GM19099 (cell line): ENCODE results near the gene SS18L1.

Source experiments
- POLR2A ChIP-seq: IDR thresholded peaks from 3 replicates; pipeline ENCODE4 v1.6.1; 2011; ENCODE audit warnings: low read depth; ENCODE audit not compliant: insufficient read length; ENCODE audit errors: extremely low read depth

The SS18L1 gene

GRCh38 chr20:62141397-62142251 lies 1.9 kb upstream of the SS18L1 start:
- no peak for TF ChIP-seq POLR2A

- TF ChIP-seq POLR2A, result no peak
Measured at GRCh38 chr20:62142252-62143080, 1.1 kb upstream of the SS18L1 start.

DNA sequence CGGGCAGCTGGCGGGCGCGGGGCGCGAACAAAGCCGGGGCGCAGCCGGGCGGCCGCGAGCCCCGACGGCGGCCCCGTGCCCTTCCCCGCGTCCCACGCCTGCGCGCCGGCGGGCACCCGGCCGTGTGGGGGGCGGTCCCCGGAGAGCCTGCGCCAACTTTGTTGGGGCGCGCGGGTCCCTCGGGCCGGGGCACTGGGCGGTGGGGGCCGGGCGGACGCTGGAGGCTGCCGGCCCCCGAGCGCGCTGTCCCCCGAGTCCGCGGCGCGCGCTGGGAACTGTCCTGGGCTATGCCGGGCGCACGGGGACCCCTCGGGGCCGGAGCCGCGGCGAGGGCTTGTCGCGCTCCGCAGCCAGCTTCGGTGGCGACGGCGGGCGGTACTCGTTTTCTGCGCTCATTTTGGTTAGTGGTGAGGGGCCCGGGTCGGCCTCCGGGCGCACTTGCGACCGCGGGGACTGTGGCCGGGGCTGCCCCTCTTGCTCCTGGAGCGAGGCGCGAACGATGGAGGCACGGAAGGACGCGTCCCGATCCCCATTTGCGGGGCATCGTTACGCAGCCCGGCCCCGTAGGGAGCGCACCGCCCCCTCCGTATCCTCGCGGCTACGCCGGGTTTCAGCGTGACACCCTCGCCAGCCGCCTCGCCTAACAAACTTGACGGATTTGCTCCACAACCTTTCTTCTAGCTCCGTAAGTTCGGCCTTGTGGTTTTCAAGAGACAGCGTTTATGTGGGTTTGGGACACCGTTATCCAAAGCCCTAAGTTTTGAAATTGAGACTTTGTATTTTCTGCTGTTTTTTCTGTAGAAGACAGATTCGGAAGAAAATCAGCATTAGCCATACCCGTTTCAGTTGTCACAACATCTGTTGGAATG lies 622 bp downstream of the SS18L1 start:
- no peak for TF ChIP-seq POLR2A

DNA sequence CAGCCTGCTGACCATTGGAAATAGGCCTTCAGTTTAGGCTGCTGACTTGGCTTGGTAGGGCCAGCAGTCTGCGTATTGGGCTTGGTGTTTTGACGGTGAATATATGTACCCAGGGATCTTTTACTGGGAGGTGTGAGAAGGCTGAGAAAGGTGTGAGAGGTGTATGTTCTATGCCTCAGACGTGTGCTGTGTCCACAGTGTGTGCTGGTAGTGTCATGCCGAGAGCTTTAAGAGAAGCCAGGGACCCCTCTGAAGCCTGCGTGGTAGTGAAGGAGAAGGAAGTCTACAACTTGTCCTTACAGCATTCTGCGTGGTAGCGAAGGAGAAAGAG lies 2.1 kb downstream of the SS18L1 start:
- TF ChIP-seq POLR2A, result no peak

GRCh38 chr20:62146019-62146755 lies 2.6 kb downstream of the SS18L1 start:
- TF ChIP-seq POLR2A, result no peak

- TF ChIP-seq POLR2A, result no peak
Measured at GRCh38 chr20:62147125-62147524, 3.6 kb downstream of the SS18L1 start.

DNA sequence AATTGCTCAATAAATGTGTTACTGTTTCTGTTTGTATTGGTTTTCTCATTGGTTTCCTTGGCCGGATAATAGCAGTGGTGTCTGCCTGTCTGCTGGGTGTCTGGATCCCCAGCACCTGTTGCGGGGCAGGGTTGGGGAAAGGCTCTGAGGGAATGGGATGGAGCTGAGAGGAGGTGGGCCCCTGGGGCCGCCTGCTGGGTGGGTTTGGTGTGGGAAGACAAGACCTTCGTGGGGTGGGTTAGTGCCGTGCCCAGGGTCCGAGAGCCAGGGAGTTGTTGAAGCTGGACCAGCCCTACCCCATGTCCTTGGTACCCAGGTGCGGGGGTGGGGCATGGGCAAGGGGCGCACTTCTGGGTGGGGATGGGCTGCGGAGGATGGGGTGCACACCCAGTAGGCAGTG lies 4.0 kb downstream of the SS18L1 start:
- no peak for TF ChIP-seq POLR2A

GRCh38 chr20:62148908-62149314 lies 5.3 kb downstream of the SS18L1 start:
- TF ChIP-seq POLR2A, result no peak

- TF ChIP-seq POLR2A, result no peak
Measured at GRCh38 chr20:62149532-62150309, 6.2 kb downstream of the SS18L1 start.

DNA sequence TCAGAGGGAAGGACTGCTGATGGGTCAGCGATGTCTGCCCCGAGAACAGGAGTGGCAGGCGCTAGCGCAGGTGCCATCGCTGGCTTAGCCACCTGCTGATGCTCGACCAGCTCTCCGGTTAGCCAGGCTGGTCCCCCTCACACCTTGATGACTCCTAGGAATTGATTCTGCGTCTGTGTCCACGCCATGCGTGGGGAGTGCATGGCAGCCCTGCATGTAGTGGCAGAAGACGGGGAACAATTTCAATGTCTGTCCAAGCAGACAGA lies 6.7 kb downstream of the SS18L1 start:
- TF ChIP-seq POLR2A, result no peak

GRCh38 chr20:62151225-62151624 lies 7.7 kb downstream of the SS18L1 start:
- no peak for TF ChIP-seq POLR2A

- TF ChIP-seq POLR2A, result no peak
Measured at GRCh38 chr20:62151835-62152364, 8.3 kb downstream of the SS18L1 start.

GRCh38 chr20:62155428-62156253 lies 12.1 kb downstream of the SS18L1 start:
- no peak for TF ChIP-seq POLR2A
